ENCODE results near the gene ZAR1L. TPM values are rescaled to one million over a fixed set of nuclear protein-coding genes. Genes with fewer than 3 reads are reported as not detected.

ZAR1L gene
- total RNA-seq, 1 donor from 2014 or later, result not detected

GRCh38 chr13:32302461-32302860, 12.7 kb downstream of the ZAR1L start:
- DNase-seq (ENCODE audit: low spot score), result no peak

GRCh38 chr13:32300920-32301319, 14.2 kb downstream of the ZAR1L start:
- no peak for DNase-seq (ENCODE audit: low spot score)

- DNase-seq (ENCODE audit: low spot score), result no peak
Measured at GRCh38 chr13:32300406-32300805, 14.8 kb downstream of the ZAR1L start.

GRCh38 chr13:32299893-32300292, 15.3 kb downstream of the ZAR1L start:
- no peak for DNase-seq (ENCODE audit: low spot score)

DNA sequence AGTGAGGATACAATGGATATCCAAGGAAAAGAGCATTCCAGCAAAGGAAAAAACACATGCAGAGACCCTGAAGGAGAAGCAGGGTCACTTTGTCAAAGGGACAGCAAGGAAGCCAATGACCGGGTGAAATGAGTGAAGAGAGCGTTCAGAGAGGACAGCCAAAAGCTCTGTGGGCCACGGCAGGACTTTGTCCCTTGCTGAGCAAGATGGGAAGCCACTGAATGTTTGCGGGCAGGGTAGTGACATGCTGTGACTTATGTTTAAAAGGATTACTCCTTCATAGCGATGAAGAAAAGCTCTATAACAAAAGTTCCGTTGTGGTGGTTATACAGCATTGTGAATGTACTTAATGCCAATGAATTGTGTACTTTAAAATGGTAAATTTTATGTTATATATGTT, 16.5 kb downstream of the ZAR1L start:
- DNase-seq (ENCODE audit: low spot score), result no peak

- DNase-seq (ENCODE audit: low spot score), result no peak
Measured at GRCh38 chr13:32297206-32297605, 18.0 kb downstream of the ZAR1L start.

DNA sequence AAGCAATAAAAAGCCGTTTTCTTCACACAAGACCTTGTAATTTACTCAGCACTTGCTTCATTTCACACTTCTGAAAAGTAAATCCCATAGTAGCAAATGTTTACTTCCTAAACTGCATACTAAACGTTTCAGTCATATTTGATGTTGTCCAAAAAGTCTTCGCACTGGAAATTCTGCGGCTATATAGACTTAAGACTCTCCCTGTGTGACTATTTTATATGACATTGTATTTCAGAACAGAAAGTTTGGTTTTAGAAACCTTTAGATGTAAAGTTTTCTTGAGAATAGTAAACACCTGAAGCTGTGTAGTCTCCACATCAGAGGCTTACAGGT, 29.6 kb downstream of the ZAR1L start:
- DNase-seq (ENCODE audit: low spot score), result no peak

DNA sequence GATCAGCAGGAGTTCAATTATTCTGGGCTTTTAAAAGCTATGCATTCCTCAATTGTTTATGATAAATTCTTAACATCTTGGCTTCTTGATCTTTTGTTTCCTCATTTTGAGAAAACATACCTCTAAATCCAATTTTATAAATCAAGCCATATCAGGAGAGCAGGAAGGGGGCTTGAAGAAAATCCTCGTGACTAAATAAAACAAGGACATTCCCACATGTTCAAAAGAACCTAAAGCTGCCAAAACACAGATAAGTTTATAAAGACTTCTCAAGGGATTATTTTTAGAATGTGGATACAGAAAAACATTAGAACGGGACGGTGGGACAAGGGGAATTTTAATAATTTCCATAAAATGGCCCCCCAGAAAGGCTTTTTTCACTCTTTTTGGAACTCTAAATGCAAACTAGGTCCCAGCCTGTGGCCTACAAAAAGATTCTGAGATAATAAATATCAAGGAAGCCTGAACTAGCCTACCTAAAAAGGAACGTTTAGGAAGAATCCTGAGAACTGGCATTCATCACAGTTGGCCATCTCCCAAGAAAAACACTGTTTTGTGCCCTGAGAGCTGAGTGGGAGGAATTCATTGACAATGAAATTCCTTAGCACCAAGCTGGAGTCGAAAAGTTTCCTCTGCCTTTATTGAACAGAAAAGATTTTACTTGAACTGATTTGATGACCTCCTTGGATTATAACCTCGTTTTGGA, 30.1 kb downstream of the ZAR1L start:
- DNase-seq (ENCODE audit: low spot score), result peak; percentile 56

DNA sequence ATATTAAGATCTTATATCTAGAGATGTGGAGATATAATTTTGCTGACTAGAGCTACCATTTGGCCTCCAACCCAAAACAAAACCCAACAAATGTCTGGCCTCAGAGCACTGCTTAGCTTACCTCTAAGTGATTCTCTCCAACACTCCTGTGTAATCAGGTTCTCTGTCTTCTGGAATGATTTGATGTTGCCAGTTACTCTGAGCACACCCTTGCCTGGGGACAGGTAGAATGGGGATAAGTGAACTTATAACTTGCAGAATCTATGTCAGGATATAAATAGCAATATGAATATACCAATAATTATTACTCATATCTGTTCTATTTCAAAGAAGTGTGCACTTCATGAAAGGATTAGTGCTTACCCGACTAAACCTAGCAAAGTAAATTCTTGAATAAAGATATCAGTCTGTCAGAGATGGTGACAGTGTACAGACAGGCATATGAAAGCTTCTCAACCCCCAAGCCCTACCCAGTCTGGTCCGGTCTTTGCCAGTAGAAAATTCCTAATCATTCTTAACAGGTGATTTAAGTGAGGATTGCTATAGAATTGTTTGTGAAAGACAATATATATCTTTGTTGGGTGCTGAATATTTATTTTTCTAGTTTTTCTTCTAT, 33.0 kb downstream of the ZAR1L start:
- DNase-seq (ENCODE audit: low spot score), result no peak

- no peak for DNase-seq (ENCODE audit: low spot score)
Measured at GRCh38 chr13:32281096-32281495, 34.1 kb downstream of the ZAR1L start.

DNA sequence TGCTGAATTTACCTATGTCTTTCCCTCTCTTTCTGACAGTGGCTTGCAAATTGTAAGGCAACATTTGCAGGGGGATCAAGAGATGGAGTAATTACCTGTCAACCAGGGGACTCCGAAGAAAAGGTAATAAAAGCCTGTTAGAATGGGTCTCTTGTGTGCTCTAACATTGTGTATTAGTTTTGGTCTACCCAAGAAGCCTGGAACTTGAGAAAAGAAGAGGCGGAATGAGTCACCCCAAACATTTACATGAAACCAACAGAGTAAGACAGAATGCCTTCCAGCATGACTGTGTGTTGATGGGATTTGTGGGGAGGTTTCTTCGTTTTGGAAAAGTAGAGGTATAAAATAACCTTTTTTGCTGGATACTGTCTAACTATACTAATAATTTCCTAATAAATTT, 36.7 kb downstream of the ZAR1L start:
- no peak for DNase-seq (ENCODE audit: low spot score)

DNA sequence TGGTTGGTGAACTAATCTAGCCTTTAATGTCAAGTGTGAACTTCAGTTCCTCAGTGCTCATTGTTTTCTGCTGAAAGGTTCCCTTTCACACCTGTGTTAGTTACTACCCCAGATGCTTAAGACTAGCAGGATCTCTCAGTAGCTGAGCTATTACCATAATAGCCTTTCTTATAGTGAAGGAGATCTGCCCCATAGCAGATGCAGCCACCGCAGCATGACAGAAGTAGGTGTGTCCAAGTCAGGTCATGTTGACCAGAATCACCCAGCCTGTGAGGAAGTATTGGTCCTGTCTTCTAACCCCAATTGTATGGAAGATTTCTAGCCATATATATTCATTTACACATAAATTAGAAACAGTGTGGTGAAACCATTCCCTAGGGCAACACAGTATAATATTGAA, 37.3 kb downstream of the ZAR1L start:
- no peak for DNase-seq (ENCODE audit: low spot score)

DNA sequence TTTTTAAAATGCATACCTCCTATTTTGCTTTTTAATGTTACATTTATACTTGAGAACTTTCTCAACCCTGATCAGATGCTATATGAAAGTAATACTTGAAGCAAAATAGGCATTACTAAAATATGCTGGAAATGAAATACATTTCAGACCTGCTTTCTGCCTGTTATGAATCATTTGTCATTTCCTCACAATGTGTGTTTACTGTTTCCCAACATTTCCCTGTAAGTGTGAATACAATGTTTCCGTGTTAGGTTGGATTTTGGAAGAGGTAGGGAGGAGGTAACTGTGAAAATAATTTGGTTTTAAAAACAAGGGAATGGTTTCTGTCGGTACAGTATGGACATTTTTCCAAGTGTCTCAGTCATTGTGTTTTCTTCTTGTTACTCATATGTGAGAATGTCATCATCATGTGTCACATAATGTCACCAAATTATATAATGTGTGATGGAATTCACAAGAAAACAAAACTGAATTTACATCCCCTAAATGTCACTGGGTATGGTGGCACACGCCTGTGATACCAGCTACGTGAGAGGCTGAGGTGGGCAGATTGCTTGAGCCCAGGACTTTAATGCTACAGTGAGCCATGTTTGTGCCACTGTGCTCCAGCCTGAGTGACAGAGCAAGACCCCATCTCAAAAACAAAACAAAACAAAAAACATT, 43.0 kb downstream of the ZAR1L start:
- DNase-seq (ENCODE audit: low spot score), result no peak

GRCh38 chr13:32267836-32268439, 47.2 kb downstream of the ZAR1L start:
- DNase-seq (ENCODE audit: low spot score), result no peak

DNA sequence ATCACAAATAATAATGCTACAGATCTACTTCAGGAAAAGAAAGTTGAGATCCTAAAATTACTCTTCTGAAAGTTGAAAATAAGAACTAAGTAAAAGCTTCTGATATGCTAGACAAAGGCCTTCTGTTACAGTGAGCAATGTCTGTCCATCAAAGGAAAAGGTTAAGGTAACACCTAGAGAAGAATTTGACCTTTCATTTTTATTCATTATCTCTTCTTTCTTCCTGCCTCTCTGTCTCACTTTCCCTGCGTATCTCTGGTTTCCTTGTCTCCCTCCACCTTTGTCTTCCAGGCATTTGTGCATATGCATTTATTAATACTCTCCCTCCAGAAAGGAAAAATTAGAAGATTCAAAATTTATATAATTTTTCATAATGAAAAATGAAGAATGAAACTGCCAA, 49.0 kb downstream of the ZAR1L start:
- no peak for DNase-seq (ENCODE audit: low spot score)

GRCh38 chr13:32265726-32266125, 49.4 kb downstream of the ZAR1L start:
- no peak for DNase-seq (ENCODE audit: low spot score)

- DNase-seq (ENCODE audit: low spot score), result peak; percentile 45
Measured at GRCh38 chr13:32264407-32264806, 50.8 kb downstream of the ZAR1L start.

GRCh38 chr13:32262619-32263018, 52.5 kb downstream of the ZAR1L start:
- no peak for DNase-seq (ENCODE audit: low spot score)

DNA sequence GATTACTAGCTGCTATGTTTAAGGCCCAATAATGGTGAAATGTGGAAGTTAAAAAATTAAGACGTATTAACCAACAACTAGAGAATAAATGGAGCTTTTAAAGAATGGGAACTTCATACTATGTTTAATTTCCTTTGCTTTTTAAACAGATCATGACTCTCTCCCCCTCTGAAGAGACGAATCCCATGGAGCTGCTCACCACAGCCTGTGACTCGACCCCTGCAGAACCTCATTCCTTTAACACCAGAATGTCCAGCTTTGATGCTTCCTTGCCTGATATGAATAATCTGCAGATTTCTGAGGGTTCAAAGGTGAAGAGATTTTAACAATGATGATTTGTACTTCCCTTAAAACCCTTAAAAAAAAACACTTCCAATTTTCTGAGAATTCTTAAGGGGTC, 53.0 kb downstream of the ZAR1L start:
- no peak for DNase-seq (ENCODE audit: low spot score)

GRCh38 chr13:32261567-32261966, 53.6 kb downstream of the ZAR1L start:
- peak; percentile 81 for DNase-seq (ENCODE audit: low spot score)

GRCh38 chr13:32259116-32259515, 56.0 kb downstream of the ZAR1L start:
- DNase-seq (ENCODE audit: low spot score), result no peak

- no peak for DNase-seq (ENCODE audit: low spot score)
Measured at GRCh38 chr13:32257649-32258048, 57.5 kb downstream of the ZAR1L start.

DNA sequence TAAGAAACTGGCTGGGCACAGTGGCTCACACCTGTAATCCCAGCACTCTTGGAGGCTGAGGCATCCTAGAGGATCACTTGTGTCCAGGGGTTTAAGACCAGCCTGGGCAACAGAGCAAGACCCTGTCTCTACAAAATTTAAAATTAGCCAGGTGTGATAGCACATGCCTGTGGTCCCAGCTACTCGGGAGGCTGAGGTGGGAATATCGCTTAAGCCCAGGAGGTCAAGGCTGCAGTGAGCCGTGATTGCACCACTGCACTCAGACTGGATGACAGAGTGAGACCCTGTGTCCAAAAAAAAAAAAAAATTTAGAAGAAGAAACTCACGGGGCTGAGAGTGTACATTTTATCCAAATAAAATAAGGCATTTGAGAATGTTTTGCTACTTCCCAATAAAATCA, 58.9 kb downstream of the ZAR1L start:
- no peak for DNase-seq (ENCODE audit: low spot score)

All from mucosa of gallbladder (tissue), 1 donor.